H1 (cell line): ENCODE data around the gene TDRD3. TPM values are rescaled to one million over a fixed set of nuclear protein-coding genes. Genes with fewer than 3 reads are reported as not detected.

ENCODE experiments used
- CTCF ChIA-PET: fragments of 300-600 bp; sonication (Branson Sonifier 250); formaldehyde crosslinking; loops from one replicate; lab custom pipeline; 2021; ENCODE audit not compliant: partially characterized antibody; lab: Charles Lee
- POLR2A ChIA-PET: fragments of 300-600 bp; sonication (Branson Sonifier 250); formaldehyde crosslinking; loops from one replicate; lab custom pipeline; 2021; ENCODE audit warnings: inconsistent platforms; ENCODE audit not compliant: partially characterized antibody; lab: Charles Lee
- DNase-seq, 2 experiments: peaks; one replicate each; pipeline versions ENCODE4 v3.0.0 to v3.0.0-alpha.2; 2010 to 2022; ENCODE audit warnings: low spot score in 2 of 2, low read depth in 1 of 2, mixed read lengths in 1 of 2
- FAIRE-seq: peaks from 2 replicates; lab custom pipeline; 2011; peaks lifted over from hg19 to GRCh38; lab: Jason Lieb, UNC
- H2AFZ ChIP-seq: 2 replicates; pipeline ENCODE4 v1.8.1; 2012; ENCODE audit warnings: low read length, inconsistent platforms
- H2AK5ac ChIP-seq: 2 replicates; pipeline ENCODE4 v1.6.1; 2013; ENCODE audit warnings: low read depth, low read length
- H2BK120ac ChIP-seq: replicated peaks from 2 replicates; pipeline ENCODE3; 2013; ENCODE audit warnings: low read depth, low read length, inconsistent platforms
- H2BK12ac ChIP-seq: 2 replicates; pipeline ENCODE4 v1.6.1; 2013; ENCODE audit warnings: low read depth, low read length
- H2BK15ac ChIP-seq: 2 replicates; pipeline ENCODE4 v1.6.1; 2013; ENCODE audit warnings: low read length
- H2BK20ac ChIP-seq: 2 replicates; pipeline ENCODE4 v1.6.1; 2013; ENCODE audit warnings: low read length
- H2BK5ac ChIP-seq: 2 replicates; pipeline ENCODE4 v1.6.1; 2013; ENCODE audit warnings: low read depth, low read length
- H3K14ac ChIP-seq: 2 replicates; pipeline ENCODE4 v1.6.1; 2013; ENCODE audit warnings: inconsistent platforms; ENCODE audit not compliant: insufficient read length
- H3K18ac ChIP-seq: 2 replicates; pipeline ENCODE4 v1.6.1; 2013; ENCODE audit warnings: low read length; ENCODE audit errors: extremely low read depth
- H3K23ac ChIP-seq: 2 replicates; pipeline ENCODE4 v1.6.1; 2013; ENCODE audit warnings: inconsistent platforms; ENCODE audit not compliant: insufficient read length
- H3K23me2 ChIP-seq: 2 replicates; pipeline ENCODE4 v1.6.1; 2013; ENCODE audit warnings: low read depth, low read length
- H3K27ac ChIP-seq: 2 replicates; pipeline ENCODE4 v1.6.1; 2011; ENCODE audit warnings: low read depth, low read length, inconsistent platforms
- H3K27me3 ChIP-seq, 4 experiments: replicated peaks in 1 of 4; 1 replicate in 1 of 4; 2 replicates in 3 of 4; pipeline versions ENCODE4 v1.6.1 to v1.8.1; 2011 to 2013; ENCODE audit warnings: low read length in 3 of 4, mild to moderate bottlenecking in 3 of 4, inconsistent platforms in 2 of 4, mixed read lengths in 2 of 4, moderate library complexity in 1 of 4; ENCODE audit not compliant: control insufficient read depth in 3 of 4, insufficient read depth in 3 of 4; ENCODE audit errors: extremely low read depth in 1 of 4
- H3K36me3 ChIP-seq, 4 experiments: 2 replicates each; pipeline versions ENCODE4 v1.6.1 to v1.8.1; 2011 to 2013; ENCODE audit warnings: mild to moderate bottlenecking in 4 of 4, low read length in 3 of 4, moderate library complexity in 2 of 4, control low read depth in 1 of 4, inconsistent platforms in 1 of 4; ENCODE audit not compliant: insufficient read depth in 4 of 4, control insufficient read depth in 2 of 4
- H3K4ac ChIP-seq: replicated peaks from 2 replicates; pipeline ENCODE3; 2013; ENCODE audit warnings: low read length, low read depth, mixed read lengths, inconsistent platforms; ENCODE audit not compliant: insufficient read length
- H3K4me1 ChIP-seq, 4 experiments: replicated peaks in 1 of 4; 1 replicate in 1 of 4; 2 replicates in 3 of 4; pipeline versions ENCODE4 v1.6.1 to v1.8.1; 2011 to 2013; ENCODE audit warnings: low read length in 3 of 4, inconsistent platforms in 2 of 4, mixed read lengths in 1 of 4; ENCODE audit not compliant: insufficient read depth in 4 of 4, control insufficient read depth in 3 of 4
- H3K4me2 ChIP-seq, 2 experiments: 2 replicates each; pipeline versions ENCODE4 v1.6.1 to v1.8.1; 2011 to 2013; ENCODE audit warnings: low read depth in 2 of 2, low read length in 2 of 2, control low read depth in 1 of 2, inconsistent platforms in 1 of 2, mild to moderate bottlenecking in 1 of 2; ENCODE audit not compliant: insufficient read depth in 1 of 2
- H3K4me3 ChIP-seq, 4 experiments: fragments of 200-600, 300-600 bp in 1 of 4; sonication (generic), shearing (Covaris generic), sonication (Bioruptor Twin) in 1 of 4; 2 replicates each; pipeline versions ENCODE4 v1.5.1 to v1.8.1; 2011 to 2016; ENCODE audit warnings: low read length in 4 of 4, low read depth in 3 of 4, control low read depth in 2 of 4, inconsistent platforms in 2 of 4, mild to moderate bottlenecking in 2 of 4, mixed read lengths in 1 of 4, moderate library complexity in 1 of 4; ENCODE audit not compliant: insufficient read depth in 2 of 4; ENCODE audit errors: extremely low read depth in 1 of 4
- H3K56ac ChIP-seq: replicated peaks from 2 replicates; pipeline ENCODE3; 2013; ENCODE audit warnings: low read depth, mild to moderate bottlenecking, mixed read lengths, low read length, inconsistent platforms; ENCODE audit not compliant: insufficient read length
- H3K79me1 ChIP-seq: 2 replicates; pipeline ENCODE4 v1.6.1; 2013; ENCODE audit warnings: low read depth, low read length, control low read depth
- H3K79me2 ChIP-seq, 2 experiments: 2 replicates each; pipeline versions ENCODE4 v1.6.1 to v1.8.1; 2012 to 2013; ENCODE audit warnings: low read length in 2 of 2, mild to moderate bottlenecking in 2 of 2, inconsistent platforms in 1 of 2; ENCODE audit not compliant: insufficient read depth in 2 of 2, control insufficient read depth in 1 of 2
- H3K9ac ChIP-seq, 4 experiments: replicated peaks in 1 of 4; 1 replicate in 1 of 4; 2 replicates in 3 of 4; pipeline versions ENCODE4 v1.6.1 to v1.8.1; 2011 to 2013; ENCODE audit warnings: low read depth in 3 of 4, low read length in 3 of 4, control low read depth in 2 of 4, mild to moderate bottlenecking in 2 of 4, moderate library complexity in 2 of 4, inconsistent platforms in 1 of 4; ENCODE audit errors: extremely low read depth in 1 of 4
- H3K9me3 ChIP-seq, 2 experiments: 2 replicates each; pipeline versions ENCODE4 v1.6.1 to v1.8.1; 2012 to 2013; ENCODE audit warnings: mild to moderate bottlenecking in 2 of 2, moderate library complexity in 2 of 2, control low read depth in 1 of 2, inconsistent platforms in 1 of 2, low read depth in 1 of 2, low read length in 1 of 2, mixed read lengths in 1 of 2; ENCODE audit not compliant: insufficient read depth in 2 of 2
- H4K20me1 ChIP-seq, 2 experiments: replicated peaks in 1 of 2; 2 replicates each; pipeline versions ENCODE3 to v1.8.1; 2011 to 2013; ENCODE audit warnings: inconsistent platforms in 2 of 2, low read length in 2 of 2, mild to moderate bottlenecking in 1 of 2; ENCODE audit not compliant: insufficient read depth in 2 of 2, control insufficient read depth in 1 of 2
- H4K5ac ChIP-seq: 2 replicates; pipeline ENCODE4 v1.6.1; 2013; ENCODE audit warnings: low read length, low read depth, mixed read lengths, inconsistent platforms; ENCODE audit not compliant: insufficient read length
- H4K8ac ChIP-seq: 2 replicates; pipeline ENCODE4 v1.8.0; 2013; ENCODE audit warnings: mild to moderate bottlenecking, moderate library complexity, low read length, inconsistent platforms; ENCODE audit not compliant: insufficient read depth; ENCODE audit errors: extremely low read depth
- H4K91ac ChIP-seq: replicated peaks from 2 replicates; pipeline ENCODE3; 2013; ENCODE audit warnings: low read length, mixed read lengths, inconsistent platforms; ENCODE audit not compliant: insufficient read length
- CEBPB ChIP-seq: IDR thresholded peaks from 2 replicates; pipeline ENCODE4 v1.6.1; 2012; ENCODE audit warnings: low read depth, low read length
- EGR1 ChIP-seq: IDR thresholded peaks from 2 replicates; pipeline ENCODE4 v1.6.1; 2011; ENCODE audit warnings: low read depth, low read length, borderline replicate concordance
- PHF8 ChIP-seq: fragments of 200-600 bp; sonication (generic); conservative IDR thresholded peaks from 2 replicates; pipeline ENCODE4 v1.7.1; 2012; ENCODE audit warnings: low read depth, mild to moderate bottlenecking, inconsistent platforms, low read length, moderate library complexity
- RAD21 ChIP-seq, 2 experiments: IDR thresholded peaks in 1 of 2; conservative IDR thresholded peaks in 1 of 2; 2 replicates each; pipeline ENCODE4 v1.6.1; 2011; ENCODE audit warnings: low read depth in 2 of 2, low read length in 2 of 2, improper control_type of control experiment in 1 of 2, inconsistent platforms in 1 of 2, mild to moderate bottlenecking in 1 of 2, moderate library complexity in 1 of 2
- RBBP5 ChIP-seq: IDR thresholded peaks from 2 replicates; pipeline ENCODE4 v1.7.1; 2012; ENCODE audit warnings: low read depth, mild to moderate bottlenecking, inconsistent platforms, low read length, moderate library complexity, borderline replicate concordance
- RFX5 ChIP-seq: IDR thresholded peaks from 2 replicates; pipeline ENCODE4 v1.6.1; 2011; ENCODE audit warnings: low read depth, low read length, improper control_type of control experiment, borderline replicate concordance
- SAP30 ChIP-seq: fragments of 300-600 bp; sonication (generic); IDR thresholded peaks from 2 replicates; pipeline ENCODE4 v1.7.1; 2012; ENCODE audit warnings: low read length, moderate library complexity, mild to moderate bottlenecking, inconsistent platforms; ENCODE audit not compliant: insufficient read depth, insufficient replicate concordance
- SP1 ChIP-seq: IDR thresholded peaks from 2 replicates; pipeline ENCODE4 v1.6.1; 2011; ENCODE audit warnings: low read depth, low read length
- SP2 ChIP-seq: IDR thresholded peaks from 2 replicates; pipeline ENCODE4 v1.6.1; 2012; ENCODE audit warnings: mild to moderate bottlenecking, low read length, inconsistent platforms
- TAF1 ChIP-seq: IDR thresholded peaks from 2 replicates; pipeline ENCODE4 v1.6.1; 2011; ENCODE audit warnings: mild to moderate bottlenecking, low read depth, low read length
- TAF7 ChIP-seq: optimal IDR thresholded peaks from 2 replicates; pipeline ENCODE3; 2011; ENCODE audit warnings: low read depth, mild to moderate bottlenecking, inconsistent platforms, low read length, moderate library complexity, borderline replicate concordance
- TCF12 ChIP-seq: IDR thresholded peaks from 2 replicates; pipeline ENCODE4 v1.6.1; 2011; ENCODE audit warnings: low read depth, mild to moderate bottlenecking, low read length
- WGBS, 2 experiments: shearing (Covaris generic) in 1 of 2; methylation state at CpG; one replicate each; pipeline versions ENCODE4 v1.1.6 to v1.1.7; 2013 to 2015; ENCODE audit warnings: low lambda C conversion rate in 2 of 2, mixed read lengths in 2 of 2, inconsistent platforms in 1 of 2, low coverage in 1 of 2, missing lambda C conversion rate in 1 of 2; ENCODE audit not compliant: insufficient replicate concordance in 2 of 2, insufficient coverage in 1 of 2, insufficient read length in 1 of 2; ENCODE audit errors: extremely low coverage in 1 of 2, missing lambda C conversion rate in 1 of 2; 5-methylcytosine and 5-hydroxymethylcytosine counted together
- polyA plus RNA-seq, 7 experiments: library from polyadenylated mRNA; depleted of rRNA in 3 of 7; stranded (reverse) in 5 of 7; unstranded in 2 of 7; fragments of >200 nt in 5 of 7; fragments of 200-250 nt in 2 of 7; gene quantifications; 1 replicate in 5 of 7; 2 replicates in 1 of 7; 4 replicates in 1 of 7; pipeline versions ENCODE4 v1.2.1 to v1.2.3, GENCODE V29; 2011 to 2013; ENCODE audit warnings: missing spikeins in 2 of 7, mixed read lengths in 2 of 7
- total RNA-seq: library from RNA; stranded (reverse); fragmentation: NEBNext Ultra II Directional; extraction: Animal tissue kit (Norgen Biotek cat#: 25700); gene quantifications from 2 replicates; pipeline ENCODE4 v1.2.1, GENCODE V29; 2021

The TDRD3 gene
- total and polyA plus RNA-seq, 2 of the 8 experiments (the other 6 are each of a cell fraction or from before 2014, with no cell fraction given), result 2.5 to 14.7 TPM

DNA sequence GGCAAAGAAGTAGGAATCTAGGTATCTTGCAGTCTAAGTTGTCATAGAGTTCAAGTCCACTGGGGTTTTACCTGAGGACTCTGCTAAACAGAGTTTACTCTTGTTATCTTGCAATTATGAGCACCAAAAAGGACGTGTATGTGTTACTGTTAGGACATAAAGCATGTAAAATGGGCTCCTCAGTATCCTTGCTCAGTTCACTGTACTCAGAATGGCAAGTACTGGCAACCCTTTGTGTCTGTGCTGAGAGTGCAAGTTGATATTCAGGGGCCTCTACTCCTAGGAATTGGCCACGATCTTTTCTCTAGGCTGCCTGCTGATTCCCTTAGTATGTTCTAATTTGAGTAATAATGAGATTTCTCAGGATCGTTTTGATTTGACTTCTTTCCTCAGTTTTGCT is 13.3 kb downstream of the TDRD3 start:
- H3K23ac ChIP-seq, result no peak overlapping the region
- no peak overlapping the region for H2BK120ac ChIP-seq
- H3K23me2 ChIP-seq, result no peaks in the 10 kb centered on the region
- no peak overlapping the region for H4K5ac ChIP-seq
- peaks cover 3% of the 10 kb centered on the region; the same call in 1 of the 2 replicates for H3K79me1 ChIP-seq
- ChIA-PET CTCF (no interaction called here), POLR2A (no interaction called here)
- peaks cover 0 to 4% (median 0%) of the 10 kb centered on the region in 4 experiments; a peak in 1 of 8 replicates for H3K36me3 ChIP-seq
- no peak overlapping the region for H3K14ac ChIP-seq
- H2BK15ac ChIP-seq, result no peak overlapping the region
- H3K9me3 ChIP-seq, result peaks cover 2 to 7% of the 10 kb centered on the region in 2 experiments; a peak in 2 of 4 replicates
- H2BK5ac ChIP-seq, result no peak overlapping the region
- no peak overlapping the region for H3K9ac ChIP-seq
- TF ChIP-seq PHF8, result no peak
- TF ChIP-seq CEBPB, result no peak
- no peak for TF ChIP-seq EGR1
- no peak for TF ChIP-seq SAP30
- no peak for TF ChIP-seq RAD21 (IDR thresholded peaks at IDR 0.05 in 1 of 2, conservative IDR thresholded peaks at IDR 0.05 in 1 of 2; ENCODE audit: low read depth in 2 of 2, low read length in 2 of 2)
- TF ChIP-seq SP2, result no peak
- no peak for TF ChIP-seq TCF12
- no peak for TF ChIP-seq RBBP5
- TF ChIP-seq TAF1, result no peak
- no peak for TF ChIP-seq TAF7
- no peak for TF ChIP-seq RFX5
- no peak for TF ChIP-seq SP1
- no peak overlapping the region for H4K91ac ChIP-seq
- H3K27ac ChIP-seq, result no peak overlapping the region
- no peak overlapping the region for H3K56ac ChIP-seq
- FAIRE-seq (no peak), DNase-seq (no peak)
- H4K20me1 ChIP-seq, result no peaks in the 10 kb centered on the region
- no peak overlapping the region for H2BK12ac ChIP-seq
- no peak overlapping the region for H2AK5ac ChIP-seq
- H3K18ac ChIP-seq, result no peak overlapping the region
- WGBS, 2 experiments, result 28% methylated on average over 3 of the region's 3 CpGs; no CpG with 5 or more reads in 1 of the 2 experiments
- no peak overlapping the region for H2AFZ ChIP-seq
- H2BK20ac ChIP-seq, result no peak overlapping the region
- no peak overlapping the region for H3K4me2 ChIP-seq
- no peak overlapping the region for H4K8ac ChIP-seq
- H3K4ac ChIP-seq, result no peak overlapping the region
- H3K4me1 ChIP-seq, result no peaks in the 10 kb centered on the region
- H3K79me2 ChIP-seq, result peaks cover 0 to 20% of the 10 kb centered on the region in 2 experiments; a peak in 2 of 4 replicates
- H3K27me3 ChIP-seq, result no peaks in the 10 kb centered on the region
- no peak overlapping the region for H3K4me3 ChIP-seq
